NT2/D1 (cell line): ENCODE measurements around the gene ADAMTS7.
"Not testable (repeated sequence)": the region's sequence is repeated elsewhere in the genome, so short reads cannot be mapped to it uniquely, and the experiment has no call there.

Experiments used
- DNase-seq: peaks from one replicate; pipeline ENCODE4 v3.0.0-alpha.2; 2011; ENCODE audit warnings: low read depth, low spot score
- H3K27me3 ChIP-seq: 2 replicates; pipeline ENCODE4 v1.6.0; 2011; ENCODE audit warnings: mild to moderate bottlenecking; ENCODE audit not compliant: insufficient read length, insufficient read depth
- H3K36me3 ChIP-seq: 2 replicates; pipeline ENCODE4 v1.6.1; 2011; ENCODE audit warnings: mild to moderate bottlenecking, low read length, mixed read lengths; ENCODE audit not compliant: insufficient read depth, insufficient read length
- H3K4me1 ChIP-seq: 2 replicates; pipeline ENCODE4 v1.5.1; 2011; ENCODE audit not compliant: insufficient read depth, insufficient read length
- H3K4me3 ChIP-seq: 2 replicates; pipeline ENCODE4 v1.5.1; 2011; ENCODE audit warnings: low read depth; ENCODE audit not compliant: insufficient read length
- H3K9ac ChIP-seq: 2 replicates; pipeline ENCODE4 v1.6.0; 2011; ENCODE audit warnings: low read depth; ENCODE audit not compliant: insufficient read length
- H3K9me3 ChIP-seq: 2 replicates; pipeline ENCODE4 v1.5.1; 2011; ENCODE audit warnings: mild to moderate bottlenecking, low read length; ENCODE audit not compliant: insufficient read depth
- SUZ12 ChIP-seq: IDR thresholded peaks from 2 replicates; pipeline ENCODE4 v1.6.1; 2011; ENCODE audit not compliant: insufficient read length, insufficient read depth; ENCODE audit errors: extremely low read depth
- YY1 ChIP-seq: IDR thresholded peaks from 2 replicates; pipeline ENCODE4 v1.6.1; 2011; ENCODE audit not compliant: insufficient read length, insufficient read depth
- ZNF274 ChIP-seq: IDR thresholded peaks from 2 replicates; pipeline ENCODE4 v1.6.1; 2011; ENCODE audit warnings: mild to moderate bottlenecking, low read depth, low read length

Gene ADAMTS7

GRCh38 chr15:78778422-78778821, 32.8 kb downstream of the ADAMTS7 start:
- TF ChIP-seq YY1: no peak
- TF ChIP-seq SUZ12: no peak
- no peak for TF ChIP-seq ZNF274
- Histone ChIP-seq H3K27me3 (no peaks in the 10 kb centered on the region), H3K4me3 (no peak overlapping the region), H3K4me1 (peaks cover 8% of the 10 kb centered on the region), H3K9me3 (no peaks in the 10 kb centered on the region), H3K36me3 (no peaks in the 10 kb centered on the region), H3K9ac (no peak overlapping the region)
- DNase-seq: no peak

- not testable (repeated sequence) for H3K9me3 ChIP-seq, H3K9ac ChIP-seq, H3K36me3 ChIP-seq, H3K4me1 ChIP-seq, H3K4me3 ChIP-seq, H3K27me3 ChIP-seq, DNase-seq
Observed at GRCh38 chr15:78777953-78778345, 33.3 kb downstream of the ADAMTS7 start.

GRCh38 chr15:78777290-78777952, 33.8 kb downstream of the ADAMTS7 start:
- not testable (repeated sequence) for DNase-seq, H3K9ac ChIP-seq, H3K27me3 ChIP-seq, H3K4me3 ChIP-seq, H3K4me1 ChIP-seq, H3K9me3 ChIP-seq, H3K36me3 ChIP-seq

GRCh38 chr15:78776046-78776925, 35.0 kb downstream of the ADAMTS7 start:
- not testable (repeated sequence) for H3K4me3 ChIP-seq, H3K36me3 ChIP-seq, H3K9me3 ChIP-seq, H3K4me1 ChIP-seq, DNase-seq, H3K9ac ChIP-seq, H3K27me3 ChIP-seq

GRCh38 chr15:78775472-78775871, 35.8 kb downstream of the ADAMTS7 start:
- Histone ChIP-seq H3K4me1 (peaks cover 8% of the 10 kb centered on the region), H3K27me3 (no peaks in the 10 kb centered on the region), H3K36me3 (peaks cover 5% of the 10 kb centered on the region), H3K4me3 (no peak overlapping the region), H3K9ac (no peak overlapping the region), H3K9me3 (no peaks in the 10 kb centered on the region)
- DNase-seq: no peak
- TF ChIP-seq YY1 (no peak), SUZ12 (no peak), ZNF274 (no peak)

- not testable (repeated sequence) for H3K36me3 ChIP-seq, H3K9ac ChIP-seq, H3K27me3 ChIP-seq, H3K4me1 ChIP-seq, H3K4me3 ChIP-seq, H3K9me3 ChIP-seq, DNase-seq
Observed at GRCh38 chr15:78774451-78774990, 36.7 kb downstream of the ADAMTS7 start.

GRCh38 chr15:78773765-78774450, 37.4 kb downstream of the ADAMTS7 start:
- not testable (repeated sequence) for H3K9ac ChIP-seq, H3K9me3 ChIP-seq, DNase-seq, H3K4me1 ChIP-seq, H3K36me3 ChIP-seq, H3K4me3 ChIP-seq, H3K27me3 ChIP-seq

GRCh38 chr15:78772738-78773137, 38.5 kb downstream of the ADAMTS7 start:
- H3K36me3 ChIP-seq: peaks cover 5% of the 10 kb centered on the region
- H3K9ac ChIP-seq: no peak overlapping the region
- TF ChIP-seq SUZ12 (no peak), ZNF274 (no peak), YY1 (no peak)
- no peaks in the 10 kb centered on the region for H3K9me3 ChIP-seq
- H3K27me3 ChIP-seq: no peaks in the 10 kb centered on the region
- DNase-seq: no peak
- no peak overlapping the region for H3K4me3 ChIP-seq
- peaks cover 16% of the 10 kb centered on the region for H3K4me1 ChIP-seq

GRCh38 chr15:78771436-78772000, 39.7 kb downstream of the ADAMTS7 start:
- not testable (repeated sequence) for H3K36me3 ChIP-seq, H3K9ac ChIP-seq, H3K4me3 ChIP-seq, H3K27me3 ChIP-seq, H3K9me3 ChIP-seq, DNase-seq
- H3K4me1 ChIP-seq: peaks cover 18% of the 10 kb centered on the region

GRCh38 chr15:78771020-78771419, 40.2 kb downstream of the ADAMTS7 start:
- not testable (repeated sequence) for H3K4me3 ChIP-seq, H3K9me3 ChIP-seq, H3K27me3 ChIP-seq, H3K36me3 ChIP-seq, H3K9ac ChIP-seq, DNase-seq
- H3K4me1 ChIP-seq: peaks cover 16% of the 10 kb centered on the region
